Gastroesophageal sphincter (tissue), 3 donors: ENCODE measurements around the gene ABCG4.

Experiments
- CTCF ChIP-seq, 4 experiments: fragments of 200-600 bp in 2 of 4; fragments of 450-650 bp in 2 of 4; sonication (generic) in 1 of 4; IDR thresholded peaks; one replicate each; pipeline ENCODE4 v1.5.1; 2017 to 2019; ENCODE audit warnings: antibody characterized with exemption in 4 of 4, mild to moderate bottlenecking in 2 of 4, moderate library complexity in 2 of 4
- EP300 ChIP-seq: sonication (generic); formaldehyde crosslinking; IDR thresholded peaks from one replicate; pipeline ENCODE4 v1.6.1; 2017; ENCODE audit warnings: antibody characterized with exemption, mild to moderate bottlenecking
- POLR2A ChIP-seq, 2 donors: fragments of 450-650 bp; IDR thresholded peaks; one replicate each; pipeline ENCODE4 v1.6.1; 2017; ENCODE audit warnings: antibody characterized with exemption in 2 of 2, mild to moderate bottlenecking in 2 of 2, moderate library complexity in 1 of 2
- POLR2AphosphoS5 ChIP-seq: sonication (generic); formaldehyde crosslinking; IDR thresholded peaks from one replicate; pipeline ENCODE4 v1.6.1; 2017; ENCODE audit warnings: antibody characterized with exemption

DNA sequence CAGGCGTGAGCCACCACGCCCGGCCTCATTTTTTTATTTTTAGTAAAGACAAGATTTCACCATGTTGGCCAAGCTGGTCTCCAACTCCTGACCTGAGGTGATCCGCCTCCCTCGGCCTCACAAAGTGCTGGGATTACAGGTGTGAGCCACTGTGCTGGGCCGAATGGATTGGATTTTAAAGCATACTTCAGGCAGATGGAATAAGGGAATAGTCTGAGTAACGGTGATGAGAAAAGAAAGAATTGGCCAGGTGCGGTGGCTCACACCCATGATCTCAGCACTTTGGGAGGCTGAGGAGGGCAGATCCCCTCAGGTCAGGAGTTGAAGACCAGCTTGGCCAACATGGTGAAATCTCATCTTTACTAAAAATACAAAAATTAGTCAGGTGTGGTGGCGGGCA, 55.2 kb downstream of the ABCG4 start:
- TF ChIP-seq CTCF (IDR thresholded peaks at IDR 0.05) (no peak), EP300 (no peak), POLR2A (IDR thresholded peaks at IDR 0.05) (no peak), POLR2AphosphoS5 (no peak)
